ENCODE data around the gene MAGI3. TPM values are rescaled to one million over a fixed set of nuclear protein-coding genes. Genes with fewer than 3 reads are reported as not detected.

The MAGI3 gene
- total RNA-seq, 2 experiments from 2014 or later: 4.7 to 7.8 TPM

DNA sequence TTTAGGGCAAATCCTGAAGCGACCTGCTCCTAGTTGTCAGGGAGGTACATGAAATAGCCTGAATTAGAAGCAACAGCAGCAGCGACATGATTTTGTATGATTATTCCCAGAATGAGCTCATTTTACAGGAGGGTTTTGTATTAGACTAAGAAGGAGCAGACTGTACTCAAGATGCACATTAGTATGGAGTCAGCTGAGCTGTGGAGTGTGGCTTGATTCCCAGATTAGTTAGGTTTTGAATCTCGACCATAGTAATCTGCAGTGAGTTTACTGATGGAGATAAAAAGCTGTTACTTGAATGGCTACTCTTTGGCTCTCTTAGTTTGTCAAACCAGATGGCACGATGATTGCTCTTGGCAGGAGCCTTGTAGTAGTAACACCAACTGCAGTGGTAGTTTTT lies 225.8 kb downstream of the MAGI3 start:
- CTCF ChIA-PET (ENCODE audit: unreplicated experiment): no interaction called here
- BruUV-seq (replicated peaks): no TSS peak
- intact Hi-C loops (cut with micrococcal nuclease; ENCODE audit: unreplicated experiment): no loop called here

DNA sequence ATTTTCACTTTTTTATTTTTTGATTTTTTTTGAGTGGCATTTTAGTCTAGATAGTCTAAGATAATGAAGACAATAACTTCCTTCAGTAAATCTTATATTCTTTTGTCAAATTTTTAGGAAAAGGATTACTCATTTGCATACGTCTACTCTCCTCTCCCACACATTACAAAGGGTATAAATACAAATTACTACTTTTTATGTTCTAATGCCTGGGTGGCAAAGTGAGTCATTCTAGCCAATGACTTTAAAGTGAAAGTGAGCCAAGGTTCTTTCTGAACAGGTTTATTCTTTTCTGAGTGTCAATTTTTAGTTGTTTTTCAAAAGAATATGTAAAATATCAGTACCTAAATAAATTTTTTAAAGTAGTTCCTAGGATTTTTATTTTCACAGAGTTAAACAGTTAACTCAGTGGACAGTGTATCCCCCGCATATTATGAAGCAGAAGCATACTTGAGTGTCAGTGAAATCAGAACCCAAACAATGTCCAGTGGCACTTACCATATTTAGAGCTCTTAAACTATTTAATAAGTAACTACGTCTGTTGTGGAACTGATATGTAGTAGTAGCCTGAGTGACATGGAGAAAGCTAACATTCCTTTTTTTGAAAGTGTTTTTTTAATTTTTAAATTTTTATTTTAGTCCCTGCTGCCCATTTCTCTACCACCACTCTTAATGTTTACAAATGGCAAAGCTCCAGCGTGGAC lies 227.3 kb downstream of the MAGI3 start:
- H3K36me3 ChIP-seq (ENCODE audit: insufficient read depth, low read length): no peaks in the 10 kb centered on the region
- POLR2A ChIA-PET: interaction anchor here (0.5 to 1.0 kb wide), 2 partner anchors 10 to 1315 kb away, joined by 3 to 4 read pairs; no protein-coding TSS in a partner anchor

More for the DNA sequence above, 225.8 kb downstream of the MAGI3 start:
- POLR2A ChIA-PET: interaction anchor here (0.7 to 1.8 kb wide), 3 partner anchors 10 to 345 kb away, joined by 3 to 8 read pairs (median 5); no protein-coding TSS in a partner anchor
- no peaks in the 10 kb centered on the region for H3K4me1 ChIP-seq (ENCODE audit: insufficient read depth, low read length, poor library complexity, severe bottlenecking)
- no peaks in the 10 kb centered on the region for H3K9me3 ChIP-seq (ENCODE audit: low read length)
- TF ChIP-seq, protein P1, sequence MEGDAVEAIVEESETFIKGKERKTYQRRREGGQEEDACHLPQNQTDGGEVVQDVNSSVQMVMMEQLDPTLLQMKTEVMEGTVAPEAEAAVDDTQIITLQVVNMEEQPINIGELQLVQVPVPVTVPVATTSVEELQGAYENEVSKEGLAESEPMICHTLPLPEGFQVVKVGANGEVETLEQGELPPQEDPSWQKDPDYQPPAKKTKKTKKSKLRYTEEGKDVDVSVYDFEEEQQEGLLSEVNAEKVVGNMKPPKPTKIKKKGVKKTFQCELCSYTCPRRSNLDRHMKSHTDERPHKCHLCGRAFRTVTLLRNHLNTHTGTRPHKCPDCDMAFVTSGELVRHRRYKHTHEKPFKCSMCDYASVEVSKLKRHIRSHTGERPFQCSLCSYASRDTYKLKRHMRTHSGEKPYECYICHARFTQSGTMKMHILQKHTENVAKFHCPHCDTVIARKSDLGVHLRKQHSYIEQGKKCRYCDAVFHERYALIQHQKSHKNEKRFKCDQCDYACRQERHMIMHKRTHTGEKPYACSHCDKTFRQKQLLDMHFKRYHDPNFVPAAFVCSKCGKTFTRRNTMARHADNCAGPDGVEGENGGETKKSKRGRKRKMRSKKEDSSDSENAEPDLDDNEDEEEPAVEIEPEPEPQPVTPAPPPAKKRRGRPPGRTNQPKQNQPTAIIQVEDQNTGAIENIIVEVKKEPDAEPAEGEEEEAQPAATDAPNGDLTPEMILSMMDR (conservative IDR thresholded peaks at IDR 0.05; ENCODE audit: low read length): no peak
- TF ChIP-seq EZH2phosphoT487 (IDR thresholded peaks at IDR 0.05; ENCODE audit: borderline replicate concordance, low read depth, low read length): no peak
- H4K20me1 ChIP-seq (ENCODE audit: insufficient read depth, low read length): no peaks in the 10 kb centered on the region
- DNase-seq (ENCODE audit: low spot score): no peak
- H2AFZ ChIP-seq (ENCODE audit: low read length): no peak overlapping the region
- no peaks in the 10 kb centered on the region for H3K36me3 ChIP-seq (ENCODE audit: insufficient read depth, low read length)
- no peak overlapping the region for H3K4me2 ChIP-seq (ENCODE audit: low read length)
- no peak overlapping the region for H3K4me3 ChIP-seq (ENCODE audit: low read depth, low read length, poor library complexity, severe bottlenecking)
- H3K79me2 ChIP-seq (ENCODE audit: insufficient read depth, low read depth, low read length): no peaks in the 10 kb centered on the region
- H3K9me2 ChIP-seq (ENCODE audit: insufficient read depth, low read length): no peaks in the 10 kb centered on the region
- no peak overlapping the region for H3K27ac ChIP-seq (ENCODE audit: low read depth, low read length, poor library complexity, severe bottlenecking)

More for the DNA sequence above, 227.3 kb downstream of the MAGI3 start:
- DNase-seq (ENCODE audit: low spot score): no peak
- no peaks in the 10 kb centered on the region for H3K9me3 ChIP-seq (ENCODE audit: low read length)
- BruUV-seq (replicated peaks): no TSS peak
- TF ChIP-seq, protein P1 (conservative IDR thresholded peaks at IDR 0.05; ENCODE audit: low read length): no peak
- TF ChIP-seq EZH2phosphoT487 (IDR thresholded peaks at IDR 0.05; ENCODE audit: borderline replicate concordance, low read depth, low read length): no peak
- CTCF ChIA-PET (ENCODE audit: unreplicated experiment): no interaction called here
- H3K79me2 ChIP-seq (ENCODE audit: insufficient read depth, low read depth, low read length): no peaks in the 10 kb centered on the region
- intact Hi-C loops (cut with micrococcal nuclease; ENCODE audit: unreplicated experiment): no loop called here
- H3K4me3 ChIP-seq (ENCODE audit: low read depth, low read length, poor library complexity, severe bottlenecking): no peak overlapping the region
- no peak overlapping the region for H2AFZ ChIP-seq (ENCODE audit: low read length)
- H3K9me2 ChIP-seq (ENCODE audit: insufficient read depth, low read length): no peaks in the 10 kb centered on the region
- no peaks in the 10 kb centered on the region for H3K4me1 ChIP-seq (ENCODE audit: insufficient read depth, low read length, poor library complexity, severe bottlenecking)
- H4K20me1 ChIP-seq (ENCODE audit: insufficient read depth, low read length): no peaks in the 10 kb centered on the region
- H3K4me2 ChIP-seq (ENCODE audit: low read length): no peak overlapping the region
- no peak overlapping the region for H3K27ac ChIP-seq (ENCODE audit: low read depth, low read length, poor library complexity, severe bottlenecking)

All from OCI-LY7 (cell line).